ELF-1 (cell line): ENCODE results near the gene SLC25A27.
A peak's percentile ranks its signal among the peaks of the same experiment; 100 is the strongest.
"Not testable (repeated sequence)": the region's sequence is repeated elsewhere in the genome, so short reads cannot be mapped to it uniquely, and the experiment has no call there.

ENCODE experiments used
- DNase-seq: peaks from one replicate; pipeline ENCODE4 v3.0.0-alpha.2; 2016; ENCODE audit warnings: low read depth, low spot score

SLC25A27 gene

GRCh38 chr6:46652603-46653438, at the start of gene SLC25A27, which contains the start of gene CYP39A1:
Gene SLC25A27 (plus strand): TSS chr6:46652975. CDS start chr6:46653193, 218 bp downstream.
Gene CYP39A1 (minus strand): TSS chr6:46652818. CDS start chr6:46652582, 236 bp downstream.
- peak; percentile 96 for DNase-seq

- DNase-seq, result no peak
Measured at GRCh38 chr6:46605091-46605797, 47.5 kb upstream of the SLC25A27 start.

GRCh38 chr6:46606338-46606737, 46.4 kb upstream of the SLC25A27 start:
- DNase-seq, result no peak

GRCh38 chr6:46610862-46611553, 41.8 kb upstream of the SLC25A27 start:
- DNase-seq, result no peak

- DNase-seq, result no peak
Measured at GRCh38 chr6:46612645-46613044, 40.1 kb upstream of the SLC25A27 start.

GRCh38 chr6:46618726-46619125, 34.0 kb upstream of the SLC25A27 start:
- peak; percentile 25 for DNase-seq

GRCh38 chr6:46626228-46626909, 26.4 kb upstream of the SLC25A27 start:
- no peak for DNase-seq

- no peak for DNase-seq
Measured at GRCh38 chr6:46626976-46627375, 25.8 kb upstream of the SLC25A27 start.

- peak; percentile 60 for DNase-seq
Measured at GRCh38 chr6:46628498-46628897, 24.3 kb upstream of the SLC25A27 start.

- DNase-seq, result no peak
Measured at GRCh38 chr6:46628976-46629375, 23.8 kb upstream of the SLC25A27 start.

- no peak for DNase-seq
Measured at GRCh38 chr6:46629691-46630090, 23.1 kb upstream of the SLC25A27 start.

- DNase-seq, result no peak
Measured at GRCh38 chr6:46632053-46632452, 20.7 kb upstream of the SLC25A27 start.

GRCh38 chr6:46635462-46635861, 17.3 kb upstream of the SLC25A27 start:
- DNase-seq, result no peak

- no peak for DNase-seq
Measured at GRCh38 chr6:46637145-46637544, 15.6 kb upstream of the SLC25A27 start.

- DNase-seq, result no peak
Measured at GRCh38 chr6:46637933-46638332, 14.8 kb upstream of the SLC25A27 start.

GRCh38 chr6:46638650-46639049, 14.1 kb upstream of the SLC25A27 start:
- peak; percentile 19 for DNase-seq

- DNase-seq, result no peak
Measured at GRCh38 chr6:46642928-46643751, 9.6 kb upstream of the SLC25A27 start.

- no peak for DNase-seq
Measured at GRCh38 chr6:46645265-46645664, 7.5 kb upstream of the SLC25A27 start.

GRCh38 chr6:46648108-46648507, 4.7 kb upstream of the SLC25A27 start:
- not testable (repeated sequence) for DNase-seq

- DNase-seq, result no peak
Measured at GRCh38 chr6:46648869-46649492, 3.8 kb upstream of the SLC25A27 start.
